Inflammatory macrophage treated with lipopolysaccharide for 4 hours (primary cell): Measurements from ENCODE around the gene ZNF469.
A peak's percentile ranks its signal among the peaks of the same experiment; 100 is the strongest.

Experiments
- DNase-seq: peaks from one replicate; pipeline ENCODE4 v3.0.0-alpha.2; 2020

ZNF469 gene

DNA sequence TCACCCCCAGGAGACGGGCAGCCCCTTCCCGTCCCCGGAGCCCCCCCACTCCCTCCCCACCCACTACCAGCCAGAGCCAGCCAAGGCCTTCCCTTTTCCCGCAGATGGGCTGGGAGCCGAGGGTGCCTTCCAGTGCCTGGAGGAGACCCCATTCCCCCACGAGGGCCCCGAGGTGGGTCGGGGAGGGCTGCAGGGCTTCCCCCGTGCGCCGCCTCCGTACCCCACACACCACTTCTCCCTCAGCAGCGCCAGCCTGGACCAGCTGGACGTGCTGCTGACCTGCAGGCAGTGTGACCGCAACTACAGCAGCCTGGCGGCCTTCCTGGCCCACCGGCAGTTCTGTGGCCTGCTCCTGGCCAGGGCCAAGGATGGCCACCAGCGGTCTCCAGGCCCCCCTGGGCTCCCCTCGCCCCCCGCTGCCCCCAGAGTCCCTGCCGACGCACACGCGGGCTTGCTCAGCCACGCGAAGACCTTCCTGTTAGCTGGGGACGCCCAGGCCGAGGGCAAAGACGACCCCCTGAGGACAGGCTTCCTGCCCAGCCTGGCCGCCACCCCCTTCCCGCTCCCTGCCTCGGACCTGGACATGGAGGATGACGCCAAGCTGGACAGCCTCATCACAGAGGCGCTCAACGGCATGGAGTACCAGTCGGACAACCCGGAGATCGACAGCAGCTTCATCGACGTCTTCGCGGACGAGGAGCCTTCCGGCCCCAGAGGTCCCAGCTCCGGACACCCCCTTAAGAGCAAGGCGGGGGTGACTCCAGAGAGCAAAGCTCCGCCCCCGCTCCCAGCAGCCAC lies 46.8 kb downstream of the ZNF469 start:
- DNase-seq: no peak

GRCh38 chr16:88430185-88430523 lies 47.4 kb downstream of the ZNF469 start:
- no peak for DNase-seq

GRCh38 chr16:88430524-88431446 lies 48.0 kb downstream of the ZNF469 start:
- peak; percentile 60 for DNase-seq

- no peak for DNase-seq
These were observed 48.9 kb downstream of the ZNF469 start for GRCh38 chr16:88431651-88432050.

DNA sequence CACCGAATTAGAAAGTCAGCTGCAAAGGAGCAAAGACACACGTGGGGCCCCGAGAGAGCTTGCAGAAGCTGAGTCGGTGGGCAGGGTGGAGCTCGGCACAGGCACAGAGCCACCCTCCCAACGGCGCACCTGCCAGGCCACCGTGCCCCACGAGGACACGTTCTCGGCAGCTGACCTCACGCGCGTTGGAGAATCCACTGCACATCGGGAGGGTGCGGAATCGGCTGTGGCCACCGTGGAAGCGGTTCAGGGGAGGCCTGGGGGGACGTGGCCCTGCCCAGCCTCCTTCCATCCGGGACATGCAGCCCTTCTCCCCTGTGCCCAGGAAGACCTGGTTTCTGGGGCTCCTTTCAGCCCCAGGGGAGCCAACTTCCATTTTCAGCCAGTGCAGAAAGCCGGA lies 49.4 kb downstream of the ZNF469 start:
- DNase-seq: no peak
